H9 (cell line): Measurements from ENCODE around the gene TRAF3IP1. TPM values are rescaled to one million over a fixed set of nuclear protein-coding genes. Genes with fewer than 3 reads are reported as not detected.
A peak's percentile ranks its signal among the peaks of the same experiment; 100 is the strongest.

Source experiments
- DNase-seq: peaks from one replicate; pipeline ENCODE4 v3.0.0-alpha.2; 2017
- H2AFZ ChIP-seq: one replicate; pipeline ENCODE4 v1.6.1; 2013; ENCODE audit warnings: mild to moderate bottlenecking, low read length, control low read depth, moderate library complexity
- H2AK5ac ChIP-seq: 2 replicates; pipeline ENCODE4 v1.6.1; 2013; ENCODE audit warnings: low read length, control low read depth, mixed read lengths; ENCODE audit not compliant: insufficient read length
- H2BK120ac ChIP-seq: one replicate; pipeline ENCODE4 v1.6.1; 2013; ENCODE audit warnings: low read depth, mild to moderate bottlenecking, low read length, control low read depth, inconsistent platforms; ENCODE audit not compliant: poor library complexity, severe bottlenecking
- H2BK12ac ChIP-seq: 2 replicates; pipeline ENCODE4 v1.6.1; 2013; ENCODE audit warnings: low read length, control low read depth, mixed read lengths, low read depth; ENCODE audit not compliant: insufficient read length
- H2BK15ac ChIP-seq: 2 replicates; pipeline ENCODE4 v1.6.1; 2013; ENCODE audit warnings: low read depth, low read length, control low read depth
- H2BK20ac ChIP-seq: one replicate; pipeline ENCODE4 v1.6.1; 2013; ENCODE audit warnings: low read depth, mild to moderate bottlenecking, low read length, control low read depth, inconsistent platforms; ENCODE audit not compliant: poor library complexity, severe bottlenecking
- H2BK5ac ChIP-seq: 2 replicates; pipeline ENCODE4 v1.6.1; 2013; ENCODE audit warnings: low read length, control low read depth, mixed read lengths; ENCODE audit not compliant: insufficient read length
- H3K14ac ChIP-seq: 2 replicates; pipeline ENCODE4 v1.6.1; 2013; ENCODE audit warnings: low read length, control low read depth; ENCODE audit not compliant: insufficient read depth
- H3K18ac ChIP-seq: 2 replicates; pipeline ENCODE4 v1.6.1; 2013; ENCODE audit warnings: low read depth, mild to moderate bottlenecking, mixed read lengths, low read length, control low read depth; ENCODE audit not compliant: insufficient read length
- H3K23ac ChIP-seq: 2 replicates; pipeline ENCODE4 v1.6.1; 2013; ENCODE audit warnings: low read length, control low read depth, mixed read lengths, low read depth; ENCODE audit not compliant: insufficient read length
- H3K23me2 ChIP-seq: 2 replicates; pipeline ENCODE4 v1.6.1; 2013; ENCODE audit warnings: low read depth, mild to moderate bottlenecking, mixed read lengths, low read length, control low read depth; ENCODE audit not compliant: insufficient read length, poor library complexity, severe bottlenecking
- H3K27ac ChIP-seq: 2 replicates; pipeline ENCODE4 v1.5.1; 2013; ENCODE audit warnings: low read length, control low read depth, mixed read lengths, low read depth; ENCODE audit not compliant: insufficient read length
- H3K27me3 ChIP-seq: 2 replicates; pipeline ENCODE4 v1.6.1; 2013; ENCODE audit warnings: low read length, control low read depth, inconsistent platforms; ENCODE audit not compliant: insufficient read depth
- H3K4ac ChIP-seq: 2 replicates; pipeline ENCODE4 v1.6.1; 2013; ENCODE audit warnings: low read depth, mild to moderate bottlenecking, control low read depth, inconsistent platforms, low read length, moderate library complexity
- H3K4me1 ChIP-seq: 2 replicates; pipeline ENCODE4 v1.6.1; 2013; ENCODE audit warnings: low read length, control low read depth, inconsistent platforms; ENCODE audit not compliant: insufficient read depth
- H3K4me2 ChIP-seq: 2 replicates; pipeline ENCODE4 v1.6.1; 2013; ENCODE audit warnings: low read length, control low read depth, mixed read lengths; ENCODE audit not compliant: insufficient read length, insufficient read depth
- H3K56ac ChIP-seq: 2 replicates; pipeline ENCODE4 v1.6.1; 2013; ENCODE audit warnings: low read depth, mild to moderate bottlenecking, mixed read lengths, low read length, control low read depth; ENCODE audit not compliant: insufficient read length
- H3K79me1 ChIP-seq: 2 replicates; pipeline ENCODE4 v1.6.1; 2013; ENCODE audit warnings: low read depth, mild to moderate bottlenecking, moderate library complexity, low read length, control low read depth, inconsistent platforms; ENCODE audit not compliant: insufficient read depth, poor library complexity, severe bottlenecking
- H3K79me2 ChIP-seq: 2 replicates; pipeline ENCODE4 v1.6.1; 2013; ENCODE audit warnings: low read length, control low read depth, inconsistent platforms; ENCODE audit not compliant: insufficient read depth
- H3K9ac ChIP-seq: 2 replicates; pipeline ENCODE4 v1.6.1; 2013; ENCODE audit warnings: low read length, control low read depth, mixed read lengths; ENCODE audit not compliant: insufficient read length; ENCODE audit errors: extremely low read depth
- H3K9me3 ChIP-seq: one replicate; pipeline ENCODE4 v1.6.1; 2013; ENCODE audit warnings: low read depth, low read length, inconsistent platforms; ENCODE audit not compliant: control insufficient read depth
- H3T11ph ChIP-seq: one replicate; pipeline ENCODE4 v1.6.1; 2013; ENCODE audit warnings: mild to moderate bottlenecking, low read length, control low read depth, inconsistent platforms
- H4K20me1 ChIP-seq: one replicate; pipeline ENCODE4 v1.6.1; 2013; ENCODE audit not compliant: control insufficient read depth, insufficient read length, insufficient read depth
- H4K5ac ChIP-seq: 2 replicates; pipeline ENCODE4 v1.6.1; 2013; ENCODE audit warnings: low read depth, mild to moderate bottlenecking, mixed read lengths, low read length, control low read depth; ENCODE audit not compliant: insufficient read length
- H4K8ac ChIP-seq: replicated peaks from 2 replicates; pipeline ENCODE4 v1.6.1; 2013; ENCODE audit warnings: low read length, control low read depth, mixed read lengths, low read depth; ENCODE audit not compliant: insufficient read length
- H4K91ac ChIP-seq: 2 replicates; pipeline ENCODE4 v1.6.1; 2013; ENCODE audit warnings: low read depth, mild to moderate bottlenecking, moderate library complexity, mixed read lengths, low read length, control low read depth; ENCODE audit not compliant: insufficient read length
- H3K27ac Mint-ChIP-seq, 3 experiments: 2 replicates in 2 of 3; 3 replicates in 1 of 3; pipeline ENCODE4 v1.8.0; 2020 to 2021; ENCODE audit warnings: mixed read lengths in 3 of 3, mild to moderate bottlenecking in 1 of 3, moderate library complexity in 1 of 3
- H3K27me3 Mint-ChIP-seq: 2 replicates; pipeline ENCODE4 v1.8.0; 2021; ENCODE audit warnings: low read depth, mild to moderate bottlenecking, moderate library complexity, mixed read lengths
- H3K36me3 Mint-ChIP-seq, 3 experiments: 2 replicates in 2 of 3; 3 replicates in 1 of 3; pipeline ENCODE4 v1.8.0; 2020 to 2021; ENCODE audit warnings: low read depth in 3 of 3, mixed read lengths in 3 of 3; ENCODE audit not compliant: insufficient read depth in 1 of 3
- H3K4me1 Mint-ChIP-seq, 2 experiments: 2 replicates each; pipeline ENCODE4 v1.8.0; 2020; ENCODE audit warnings: mixed read lengths in 2 of 2
- H3K4me3 Mint-ChIP-seq, 2 experiments: 2 replicates in 1 of 2; 3 replicates in 1 of 2; pipeline ENCODE4 v1.8.0; 2020 to 2021; ENCODE audit warnings: mild to moderate bottlenecking in 2 of 2, mixed read lengths in 2 of 2, moderate library complexity in 1 of 2
- H3K9me3 Mint-ChIP-seq, 2 experiments: 2 replicates in 1 of 2; 3 replicates in 1 of 2; pipeline ENCODE4 v1.8.0; 2020; ENCODE audit warnings: mild to moderate bottlenecking in 2 of 2, mixed read lengths in 2 of 2, moderate library complexity in 1 of 2
- CTCF ChIP-seq: fragments of 200-600 bp; sonication (generic); conservative IDR thresholded peaks from 3 replicates; pipeline ENCODE4 v1.8.0; 2021; ENCODE audit warnings: antibody characterized with exemption, mild to moderate bottlenecking
- WGBS: extraction: QIAGEN DNeasy Blood & Tissue Kit; methylation state at CpG from one replicate; pipeline ENCODE4 v1.1.7; 2013; ENCODE audit warnings: missing lambda C conversion rate, low lambda C conversion rate, mixed read lengths; ENCODE audit not compliant: insufficient read length; ENCODE audit errors: extremely low coverage; 5-methylcytosine and 5-hydroxymethylcytosine counted together
- total RNA-seq: library from RNA; stranded (reverse); gene quantifications from 2 replicates; pipeline ENCODE4 v1.2.1, GENCODE V29; 2021

Gene TRAF3IP1
- total RNA-seq, 1 experiment from 2014 or later: 16.4 TPM

GRCh38 chr2:238369591-238370040, 49.3 kb downstream of the TRAF3IP1 start:
- Histone ChIP-seq H2BK12ac (no peak overlapping the region), H4K91ac (no peak overlapping the region), H3K14ac (no peak overlapping the region), H2AFZ (no peak overlapping the region), H2BK120ac (no peak overlapping the region), H2AK5ac (no peak overlapping the region), H3K18ac (no peak overlapping the region), H3K27ac (no peak overlapping the region), H3K79me1 (no peaks in the 10 kb centered on the region), H4K5ac (no peak overlapping the region), H3K9ac (no peak overlapping the region), H3K56ac (no peak overlapping the region), H3T11ph (no peak overlapping the region), H2BK20ac (no peak overlapping the region), H4K8ac (no peak overlapping the region), H4K20me1 (no peaks in the 10 kb centered on the region), H3K79me2 (no peaks in the 10 kb centered on the region), H3K23ac (no peak overlapping the region), H3K4me1 (no peaks in the 10 kb centered on the region), H2BK5ac (no peak overlapping the region), H3K9me3 (no peaks in the 10 kb centered on the region), H3K4ac (no peak overlapping the region), H3K4me2 (no peak overlapping the region), H3K27me3 (no peaks in the 10 kb centered on the region), H3K23me2 (no peaks in the 10 kb centered on the region), H2BK15ac (no peak overlapping the region)
- H3K27ac Mint-ChIP-seq: peak overlapping the region in 2 of 3 experiments; percentile 13 to 55; a peak in 3 of 7 replicates
- WGBS: no CpG with 5 or more reads among the region's 10 CpGs
- peaks cover 0 to 2% of the 10 kb centered on the region in 2 experiments; a peak in 3 of 5 replicates for H3K9me3 Mint-ChIP-seq
- peaks cover 0 to 5% (median 5%) of the 10 kb centered on the region in 3 experiments; a peak in 4 of 7 replicates for H3K36me3 Mint-ChIP-seq
- DNase-seq: no peak
- no peak for TF ChIP-seq CTCF
- no peaks in the 10 kb centered on the region for H3K27me3 Mint-ChIP-seq
- no peak overlapping the region for H3K4me3 Mint-ChIP-seq
- peaks cover 0 to 2% of the 10 kb centered on the region in 2 experiments; a peak in 2 of 4 replicates for H3K4me1 Mint-ChIP-seq
